Measurements from ENCODE around the gene NEURL1. TPM values are rescaled to one million over a fixed set of nuclear protein-coding genes. Genes with fewer than 3 reads are reported as not detected.

Gene NEURL1
- total RNA-seq, 1 donor from 2014 or later = 0.93 TPM

- Mint-ChIP-seq H3K4me1 (no peaks in the 10 kb centered on the region), H3K9me3 (no peaks in the 10 kb centered on the region), H3K4me3 (no peak overlapping the region), H3K27me3 (no peaks in the 10 kb centered on the region), H3K27ac (no peak overlapping the region), H3K36me3 (ENCODE audit: low read depth) (peaks cover 42% of the 10 kb centered on the region)
- DNase-seq (no peak), ATAC-seq (ENCODE audit: low read depth) (no peak)
- TF ChIP-seq, protein P1, sequence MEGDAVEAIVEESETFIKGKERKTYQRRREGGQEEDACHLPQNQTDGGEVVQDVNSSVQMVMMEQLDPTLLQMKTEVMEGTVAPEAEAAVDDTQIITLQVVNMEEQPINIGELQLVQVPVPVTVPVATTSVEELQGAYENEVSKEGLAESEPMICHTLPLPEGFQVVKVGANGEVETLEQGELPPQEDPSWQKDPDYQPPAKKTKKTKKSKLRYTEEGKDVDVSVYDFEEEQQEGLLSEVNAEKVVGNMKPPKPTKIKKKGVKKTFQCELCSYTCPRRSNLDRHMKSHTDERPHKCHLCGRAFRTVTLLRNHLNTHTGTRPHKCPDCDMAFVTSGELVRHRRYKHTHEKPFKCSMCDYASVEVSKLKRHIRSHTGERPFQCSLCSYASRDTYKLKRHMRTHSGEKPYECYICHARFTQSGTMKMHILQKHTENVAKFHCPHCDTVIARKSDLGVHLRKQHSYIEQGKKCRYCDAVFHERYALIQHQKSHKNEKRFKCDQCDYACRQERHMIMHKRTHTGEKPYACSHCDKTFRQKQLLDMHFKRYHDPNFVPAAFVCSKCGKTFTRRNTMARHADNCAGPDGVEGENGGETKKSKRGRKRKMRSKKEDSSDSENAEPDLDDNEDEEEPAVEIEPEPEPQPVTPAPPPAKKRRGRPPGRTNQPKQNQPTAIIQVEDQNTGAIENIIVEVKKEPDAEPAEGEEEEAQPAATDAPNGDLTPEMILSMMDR (IDR thresholded peaks at IDR 0.05) = no peak
- ChIA-PET POLR2A (no interaction called here), CTCF (no interaction called here)
- intact Hi-C loops (cut with micrococcal nuclease) = no loop called here
Measured at GRCh38 chr10:103614306-103615158, 121.0 kb downstream of the NEURL1 start.

DNA sequence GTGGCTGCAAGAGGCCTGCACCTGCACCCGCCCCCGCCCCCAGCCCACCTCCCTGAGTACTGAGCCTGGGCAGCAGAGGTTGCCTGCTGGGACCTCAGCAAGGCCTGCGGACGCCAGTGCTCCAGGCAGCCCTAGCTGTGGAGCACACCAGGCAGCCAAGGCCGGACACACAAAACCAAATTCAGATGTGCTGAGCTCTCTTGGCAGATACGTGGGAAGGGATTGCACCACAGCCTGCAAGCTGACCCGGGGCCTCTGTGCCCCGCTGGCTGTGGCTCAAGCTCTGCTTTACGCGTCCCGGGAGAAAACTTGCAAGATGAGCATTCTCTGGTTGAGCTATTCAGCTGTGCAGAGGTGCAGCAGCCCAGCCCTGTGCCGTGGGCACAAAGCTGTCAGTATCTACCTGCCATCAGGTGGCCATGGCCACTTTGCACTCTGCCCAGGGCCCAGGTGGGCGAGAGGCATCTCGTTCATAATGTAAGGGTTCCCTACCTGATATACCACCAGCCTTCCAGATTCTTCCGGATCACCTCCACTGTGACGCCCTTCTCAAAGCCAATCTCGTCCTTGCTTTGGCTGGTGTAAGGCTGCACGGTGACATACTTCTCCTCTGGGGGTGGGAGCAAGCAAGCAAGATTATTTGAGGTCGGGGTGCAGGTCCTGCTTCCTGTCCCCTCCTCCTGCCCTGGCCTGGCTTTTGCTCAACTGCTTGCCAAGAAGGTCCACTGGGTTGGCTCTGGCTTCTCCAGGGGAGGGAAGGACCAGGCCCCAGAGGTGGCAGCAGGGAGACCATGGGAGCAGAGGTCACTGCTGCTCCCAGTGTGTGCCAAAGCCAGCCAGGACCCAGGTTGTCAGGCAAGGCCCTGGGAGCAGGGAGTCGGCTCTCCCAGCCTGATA, 123.4 kb downstream of the NEURL1 start:
- Mint-ChIP-seq H3K4me1 (no peaks in the 10 kb centered on the region), H3K27me3 (no peaks in the 10 kb centered on the region), H3K36me3 (ENCODE audit: low read depth) (peaks cover 35% of the 10 kb centered on the region), H3K9me3 (no peaks in the 10 kb centered on the region), H3K27ac (no peak overlapping the region), H3K4me3 (no peak overlapping the region)
- CTCF ChIA-PET = no interaction called here
- DNase-seq (no peak), ATAC-seq (ENCODE audit: low read depth) (no peak)
- intact Hi-C loops (cut with micrococcal nuclease) = no loop called here
- TF ChIP-seq, protein P1 (IDR thresholded peaks at IDR 0.05) = no peak
- POLR2A ChIA-PET = no interaction called here

- Mint-ChIP-seq H3K9me3 (no peaks in the 10 kb centered on the region), H3K27me3 (no peaks in the 10 kb centered on the region), H3K4me3 (no peak overlapping the region), H3K36me3 (ENCODE audit: low read depth) (peaks cover 33% of the 10 kb centered on the region), H3K27ac (no peak overlapping the region), H3K4me1 (no peaks in the 10 kb centered on the region)
- intact Hi-C loops (cut with micrococcal nuclease) = no loop called here
- TF ChIP-seq, protein P1 (IDR thresholded peaks at IDR 0.05) = no peak
- ChIA-PET POLR2A (no interaction called here), CTCF (no interaction called here)
- no peak for ATAC-seq (ENCODE audit: low read depth)
- DNase-seq = no peak
Measured at GRCh38 chr10:103617602-103618385, 124.3 kb downstream of the NEURL1 start.

DNA sequence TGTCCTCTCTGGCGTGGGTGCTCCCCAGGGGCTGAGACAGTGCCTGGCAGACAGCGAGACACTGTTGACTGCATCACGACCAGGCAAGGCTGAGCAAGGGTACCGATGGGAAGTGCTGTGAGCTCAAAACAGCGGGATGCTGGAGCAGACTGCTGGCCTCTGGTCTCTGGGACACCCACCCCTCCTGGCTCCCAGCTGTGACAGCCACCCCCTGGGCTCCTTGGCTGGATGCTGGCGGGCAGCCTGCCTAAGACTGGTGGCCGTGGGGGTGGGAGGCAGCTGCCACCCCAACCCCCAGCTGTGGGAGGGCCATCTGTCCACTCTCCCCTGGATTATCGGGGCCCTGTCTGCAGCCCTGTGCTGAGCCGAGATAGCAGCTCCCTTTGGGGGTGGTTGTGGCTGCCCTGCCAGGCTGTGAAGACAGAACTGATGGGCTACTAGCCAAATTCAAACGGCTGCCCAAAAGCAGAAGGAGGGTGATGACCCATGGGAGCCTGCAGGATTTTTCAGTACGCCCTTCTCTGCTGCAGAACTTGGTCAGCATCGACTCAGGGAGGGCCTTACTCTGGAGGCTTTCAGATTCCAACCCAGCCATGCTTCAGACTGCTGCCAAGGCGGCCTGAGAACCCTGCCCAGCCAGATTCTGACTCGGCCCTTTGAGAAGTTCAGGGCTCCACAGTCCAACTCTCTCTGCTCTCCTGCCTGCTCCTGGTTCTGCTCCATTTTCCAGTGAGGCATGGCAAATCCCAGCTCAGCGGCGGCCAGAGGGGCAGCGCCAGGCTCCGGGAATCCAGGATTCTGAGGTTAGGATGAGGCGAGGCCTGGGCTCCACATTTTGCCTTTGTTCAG, 125.3 kb downstream of the NEURL1 start:
- no peaks in the 10 kb centered on the region for H3K27me3 Mint-ChIP-seq
- H3K27ac Mint-ChIP-seq = no peak overlapping the region
- POLR2A ChIA-PET = no interaction called here
- peaks cover 36% of the 10 kb centered on the region for H3K36me3 Mint-ChIP-seq (ENCODE audit: low read depth)
- DNase-seq = no peak
- H3K9me3 Mint-ChIP-seq = no peaks in the 10 kb centered on the region
- H3K4me3 Mint-ChIP-seq = no peak overlapping the region
- CTCF ChIA-PET = no interaction called here
- H3K4me1 Mint-ChIP-seq = no peaks in the 10 kb centered on the region
- TF ChIP-seq, protein P1 (IDR thresholded peaks at IDR 0.05) = no peak
- intact Hi-C loops (cut with micrococcal nuclease) = no loop called here
- no peak for ATAC-seq (ENCODE audit: low read depth)
